ENCODE data around the gene MAP4K4. TPM values are rescaled to one million over a fixed set of nuclear protein-coding genes. Genes with fewer than 3 reads are reported as not detected.

The MAP4K4 gene
- total RNA-seq, 1 donor from 2014 or later: 166 TPM

- TF ChIP-seq, protein P1, sequence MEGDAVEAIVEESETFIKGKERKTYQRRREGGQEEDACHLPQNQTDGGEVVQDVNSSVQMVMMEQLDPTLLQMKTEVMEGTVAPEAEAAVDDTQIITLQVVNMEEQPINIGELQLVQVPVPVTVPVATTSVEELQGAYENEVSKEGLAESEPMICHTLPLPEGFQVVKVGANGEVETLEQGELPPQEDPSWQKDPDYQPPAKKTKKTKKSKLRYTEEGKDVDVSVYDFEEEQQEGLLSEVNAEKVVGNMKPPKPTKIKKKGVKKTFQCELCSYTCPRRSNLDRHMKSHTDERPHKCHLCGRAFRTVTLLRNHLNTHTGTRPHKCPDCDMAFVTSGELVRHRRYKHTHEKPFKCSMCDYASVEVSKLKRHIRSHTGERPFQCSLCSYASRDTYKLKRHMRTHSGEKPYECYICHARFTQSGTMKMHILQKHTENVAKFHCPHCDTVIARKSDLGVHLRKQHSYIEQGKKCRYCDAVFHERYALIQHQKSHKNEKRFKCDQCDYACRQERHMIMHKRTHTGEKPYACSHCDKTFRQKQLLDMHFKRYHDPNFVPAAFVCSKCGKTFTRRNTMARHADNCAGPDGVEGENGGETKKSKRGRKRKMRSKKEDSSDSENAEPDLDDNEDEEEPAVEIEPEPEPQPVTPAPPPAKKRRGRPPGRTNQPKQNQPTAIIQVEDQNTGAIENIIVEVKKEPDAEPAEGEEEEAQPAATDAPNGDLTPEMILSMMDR (conservative IDR thresholded peaks at IDR 0.05): no peak
- H3K27me3 Mint-ChIP-seq: no peaks in the 10 kb centered on the region
- H3K4me3 Mint-ChIP-seq: no peak overlapping the region
- peaks cover 66% of the 10 kb centered on the region for H3K36me3 Mint-ChIP-seq
- no peak overlapping the region for H3K27ac Mint-ChIP-seq
- no peaks in the 10 kb centered on the region for H3K9me3 Mint-ChIP-seq
- H3K4me1 Mint-ChIP-seq (ENCODE audit: unreplicated experiment): no peaks in the 10 kb centered on the region
- DNase-seq (ENCODE audit: extremely low spot score, unreplicated experiment): no peak
These were observed 192.1 kb downstream of the MAP4K4 start for GRCh38 chr2:101889460-101890098.

GRCh38 chr2:101892377-101892776 is 194.9 kb downstream of the MAP4K4 start:
- DNase-seq (ENCODE audit: extremely low spot score, unreplicated experiment): no peak
- Mint-ChIP-seq H3K4me3 (no peak overlapping the region), H3K27me3 (no peaks in the 10 kb centered on the region), H3K4me1 (ENCODE audit: unreplicated experiment) (no peaks in the 10 kb centered on the region), H3K27ac (no peak overlapping the region), H3K36me3 (peaks cover 62% of the 10 kb centered on the region), H3K9me3 (no peaks in the 10 kb centered on the region)
- TF ChIP-seq, protein P1 (conservative IDR thresholded peaks at IDR 0.05): no peak

GRCh38 chr2:101893681-101894381 is 196.3 kb downstream of the MAP4K4 start:
- H3K27ac Mint-ChIP-seq: no peak overlapping the region
- TF ChIP-seq, protein P1 (conservative IDR thresholded peaks at IDR 0.05): no peak
- no peak for DNase-seq (ENCODE audit: extremely low spot score, unreplicated experiment)

DNA sequence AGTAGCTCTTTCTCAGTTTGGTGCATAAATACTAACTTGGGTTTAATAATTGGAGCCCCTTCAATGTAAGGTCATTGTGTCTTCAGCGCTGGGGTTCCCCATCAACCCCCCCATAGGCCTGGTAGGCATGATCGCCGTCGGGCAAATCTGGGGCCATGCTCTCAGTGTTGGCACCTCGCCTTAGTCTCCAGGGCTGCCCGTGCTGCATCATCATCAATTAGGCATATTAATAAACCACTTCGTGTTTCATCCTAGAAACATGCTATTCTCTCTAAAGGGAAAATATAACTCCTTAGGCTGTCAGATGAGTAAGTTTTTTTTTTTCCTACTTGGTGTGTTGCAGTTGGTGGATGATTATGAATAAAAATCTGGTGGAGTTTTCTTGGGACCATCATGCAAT is 197.5 kb downstream of the MAP4K4 start:
- Mint-ChIP-seq H3K9me3 (no peaks in the 10 kb centered on the region), H3K4me3 (no peak overlapping the region), H3K36me3 (peaks cover 47% of the 10 kb centered on the region)

More at GRCh38 chr2:101893681-101894381, 196.3 kb downstream of the MAP4K4 start:
- H3K36me3 Mint-ChIP-seq: peaks cover 57% of the 10 kb centered on the region
- no peaks in the 10 kb centered on the region for H3K9me3 Mint-ChIP-seq
- H3K4me1 Mint-ChIP-seq (ENCODE audit: unreplicated experiment): no peaks in the 10 kb centered on the region
- no peak overlapping the region for H3K4me3 Mint-ChIP-seq
- no peaks in the 10 kb centered on the region for H3K27me3 Mint-ChIP-seq

DNA sequence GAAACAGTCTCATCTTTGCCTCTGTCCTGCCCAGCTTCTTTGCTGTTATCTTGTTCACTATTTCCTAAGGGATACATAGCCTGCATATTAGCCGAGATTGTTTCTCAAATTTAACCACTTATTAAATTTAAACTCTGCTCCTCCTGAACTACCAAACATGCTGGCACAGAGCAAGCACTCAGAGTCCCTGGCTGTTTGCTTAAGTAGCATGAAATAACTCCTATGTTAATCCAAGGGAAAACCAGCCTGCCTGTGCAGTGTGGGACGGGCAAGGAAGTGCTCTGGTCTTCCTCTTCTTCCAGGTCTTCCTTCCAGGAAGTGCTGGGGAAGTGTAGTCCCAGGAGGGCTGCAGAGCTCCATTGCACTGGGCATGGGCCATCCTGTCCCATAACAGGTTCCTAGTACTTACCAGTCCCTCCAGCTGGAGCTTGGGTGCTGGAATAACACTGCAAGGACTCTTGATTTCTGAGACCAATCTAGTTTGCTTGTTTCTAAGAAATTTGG is 198.4 kb downstream of the MAP4K4 start:
- no peak for DNase-seq (ENCODE audit: extremely low spot score, unreplicated experiment)
- TF ChIP-seq, protein P1 (conservative IDR thresholded peaks at IDR 0.05): no peak
- Mint-ChIP-seq H3K9me3 (no peaks in the 10 kb centered on the region), H3K27me3 (no peaks in the 10 kb centered on the region), H3K4me3 (no peak overlapping the region), H3K27ac (no peak overlapping the region), H3K4me1 (ENCODE audit: unreplicated experiment) (no peaks in the 10 kb centered on the region), H3K36me3 (peaks cover 47% of the 10 kb centered on the region)

More for the DNA sequence above, 197.5 kb downstream of the MAP4K4 start:
- TF ChIP-seq, protein P1 (conservative IDR thresholded peaks at IDR 0.05): no peak
- Mint-ChIP-seq H3K4me1 (ENCODE audit: unreplicated experiment) (no peaks in the 10 kb centered on the region), H3K27me3 (no peaks in the 10 kb centered on the region), H3K27ac (no peak overlapping the region)
- DNase-seq (ENCODE audit: extremely low spot score, unreplicated experiment): no peak

Measured in type B pancreatic cell (in vitro differentiated cells).